Left lung (tissue), 10 donors: Measurements from ENCODE around the gene GALNT2. TPM values are rescaled to one million over a fixed set of nuclear protein-coding genes. Genes with fewer than 3 reads are reported as not detected.

Experiments
- ATAC-seq: fragments of 200-7000 bp; cut with Tn5 transposase; one replicate; pipeline ENCODE4 v1.9.1; 2020; ENCODE audit warnings: moderate library complexity
- DNase-seq, 4 donors: peaks; one replicate each; pipeline ENCODE4 v3.0.0-alpha.2; 2013 to 2020
- H3K27ac ChIP-seq, 2 donors: fragments of 200-600 bp; sonication (generic) in 1 of 2; one replicate each; pipeline versions ENCODE4 v1.5.0 to v1.8.0; 2020 to 2021
- H3K27me3 ChIP-seq, 2 donors: fragments of 200-600 bp; sonication (generic) in 1 of 2; one replicate each; pipeline versions ENCODE4 v1.5.0 to v1.8.0; 2020 to 2021
- H3K36me3 ChIP-seq, 2 donors: fragments of 200-600 bp; sonication (generic) in 1 of 2; one replicate each; pipeline versions ENCODE4 v1.5.0 to v1.8.0; 2020 to 2021
- H3K4me1 ChIP-seq, 2 donors: fragments of 200-600 bp; one replicate each; pipeline ENCODE4 v1.8.0; 2021
- H3K4me3 ChIP-seq, 2 donors: fragments of 200-600 bp; sonication (generic) in 1 of 2; one replicate each; pipeline versions ENCODE4 v1.5.0 to v1.8.0; 2020 to 2021; ENCODE audit warnings: mild to moderate bottlenecking in 1 of 2
- H3K9me3 ChIP-seq, 2 donors: fragments of 200-600 bp; sonication (generic) in 1 of 2; one replicate each; pipeline versions ENCODE4 v1.5.0 to v1.8.0; 2020 to 2021
- CTCF ChIP-seq, 2 donors: fragments of 200-600 bp; sonication (generic) in 1 of 2; IDR thresholded peaks; one replicate each; pipeline versions ENCODE4 v1.5.0 to v1.8.0; 2021; ENCODE audit warnings: antibody characterized with exemption in 2 of 2
- intact Hi-C, 2 donors: fragments of 100-400 bp; cut with DNase I; formaldehyde crosslinking; loops; one replicate each; pipeline versions ENCODE4 v1.11.2 to v1.14.2; 2022
- polyA plus RNA-seq, 6 donors: library from polyadenylated mRNA; unstranded; fragments of 120-200 nt; gene quantifications; one replicate each; pipeline ENCODE4 v1.2.1, GENCODE V29; 2013; ENCODE audit not compliant: insufficient read length in 6 of 6
- total RNA-seq, 2 donors: library from RNA; stranded (reverse); fragmentation: NEBNext Ultra II Directional; extraction: Animal tissue kit (Norgen Biotek cat#: 25700); gene quantifications; one replicate each; pipeline ENCODE4 v1.2.1, GENCODE V29; 2021
- donor health status: DM: no; HTN: yes; CAD: no.
- donor health status: DM: no; HTN: no; CAD: no.

The GALNT2 gene
- total and polyA plus RNA-seq, 8 donors = 27.6 to 114 (median 40.0) TPM

GRCh38 chr1:230242326-230242725 lies 175.3 kb downstream of the GALNT2 start:
- DNase-seq = no peak
- peaks cover 0 to 70% of the 10 kb centered on the region in 2 donors for H3K36me3 ChIP-seq

GRCh38 chr1:230243146-230243545 lies 176.1 kb downstream of the GALNT2 start:
- H3K36me3 ChIP-seq = peaks cover 0 to 70% of the 10 kb centered on the region in 2 donors
- intact Hi-C loops = no loop called here
- no peak overlapping the region for H3K27ac ChIP-seq
- TF ChIP-seq CTCF (IDR thresholded peaks at IDR 0.05) = no peak
- no peaks in the 10 kb centered on the region for H3K27me3 ChIP-seq
- DNase-seq (no peak), ATAC-seq (no peak)
- H3K9me3 ChIP-seq = no peaks in the 10 kb centered on the region
- no peaks in the 10 kb centered on the region for H3K4me1 ChIP-seq
- H3K4me3 ChIP-seq = no peak overlapping the region

More at GRCh38 chr1:230242326-230242725, 175.3 kb downstream of the GALNT2 start:
- H3K27me3 ChIP-seq = no peaks in the 10 kb centered on the region
- intact Hi-C loops = no loop called here
- H3K4me3 ChIP-seq = no peak overlapping the region
- no peak for ATAC-seq
- no peak for TF ChIP-seq CTCF (IDR thresholded peaks at IDR 0.05)
- no peak overlapping the region for H3K27ac ChIP-seq
- no peaks in the 10 kb centered on the region for H3K4me1 ChIP-seq
- H3K9me3 ChIP-seq = no peaks in the 10 kb centered on the region

- ATAC-seq = no peak
- Histone ChIP-seq H3K27me3 (no peaks in the 10 kb centered on the region), H3K4me1 (no peaks in the 10 kb centered on the region), H3K27ac (no peak overlapping the region), H3K9me3 (no peaks in the 10 kb centered on the region), H3K36me3 (peaks cover 0 to 76% of the 10 kb centered on the region in 2 donors), H3K4me3 (no peak overlapping the region)
- intact Hi-C loops = no loop called here
- DNase-seq = no peak
- TF ChIP-seq CTCF (IDR thresholded peaks at IDR 0.05) = no peak
These were observed 176.7 kb downstream of the GALNT2 start for GRCh38 chr1:230243583-230244353.

GRCh38 chr1:230246551-230246950 lies 179.5 kb downstream of the GALNT2 start:
- no peak for ATAC-seq

More at GRCh38 chr1:230246551-230246950, 179.5 kb downstream of the GALNT2 start:
- no peaks in the 10 kb centered on the region for H3K27me3 ChIP-seq
- H3K4me3 ChIP-seq = no peak overlapping the region
- no peak overlapping the region for H3K27ac ChIP-seq
- TF ChIP-seq CTCF (IDR thresholded peaks at IDR 0.05) = no peak
- no peaks in the 10 kb centered on the region for H3K9me3 ChIP-seq
- no peaks in the 10 kb centered on the region for H3K4me1 ChIP-seq
- peaks cover 0 to 93% of the 10 kb centered on the region in 2 donors for H3K36me3 ChIP-seq
- intact Hi-C loops = no loop called here
- DNase-seq = no peak
